NCI-H774 (cell line): Measurements from ENCODE around the gene TXNDC11.

Experiments
- DNase-seq: peaks from one replicate; lab custom pipeline; 2025; lab: John Stamatoyannopoulos, UW

TXNDC11 gene

GRCh38 chr16:11650641-11651591 lies 91.7 kb downstream of the TXNDC11 start:
- DNase-seq, result no peak

GRCh38 chr16:11649276-11649675 lies 93.4 kb downstream of the TXNDC11 start:
- no peak for DNase-seq

GRCh38 chr16:11642765-11643116 lies 99.9 kb downstream of the TXNDC11 start:
- no peak for DNase-seq

- DNase-seq, result peak; percentile 52
Measured at GRCh38 chr16:11640987-11641817, 101.5 kb downstream of the TXNDC11 start.

GRCh38 chr16:11639925-11640899 lies 102.4 kb downstream of the TXNDC11 start:
- peak; percentile 8 for DNase-seq

- DNase-seq, result no peak
Measured at GRCh38 chr16:11639008-11639562, 103.6 kb downstream of the TXNDC11 start.

- no peak for DNase-seq
Measured at GRCh38 chr16:11638140-11638539, 104.5 kb downstream of the TXNDC11 start.

GRCh38 chr16:11637320-11637719 lies 105.3 kb downstream of the TXNDC11 start:
- DNase-seq, result no peak

GRCh38 chr16:11636172-11636721 lies 106.4 kb downstream of the TXNDC11 start:
- DNase-seq, result peak; percentile 92

- DNase-seq, result no peak
Measured at GRCh38 chr16:11635679-11636171, 106.9 kb downstream of the TXNDC11 start.

- no peak for DNase-seq
Measured at GRCh38 chr16:11635113-11635652, 107.5 kb downstream of the TXNDC11 start.

- no peak for DNase-seq
Measured at GRCh38 chr16:11634312-11634711, 108.3 kb downstream of the TXNDC11 start.

GRCh38 chr16:11633113-11633512 lies 109.5 kb downstream of the TXNDC11 start:
- DNase-seq, result no peak

GRCh38 chr16:11632455-11632939 lies 110.2 kb downstream of the TXNDC11 start:
- DNase-seq, result no peak

GRCh38 chr16:11631214-11631613 lies 111.4 kb downstream of the TXNDC11 start:
- DNase-seq, result no peak

- no peak for DNase-seq
Measured at GRCh38 chr16:11630768-11631056, 111.9 kb downstream of the TXNDC11 start.

- no peak for DNase-seq
Measured at GRCh38 chr16:11630046-11630767, 112.5 kb downstream of the TXNDC11 start.
